ENCODE data around the gene RPS21. TPM values are rescaled to one million over a fixed set of nuclear protein-coding genes. Genes with fewer than 3 reads are reported as not detected.

The RPS21 gene
- total RNA-seq, 4 donors from 2014 or later = 1,167 to 4,037 (median 2,295) TPM

DNA sequence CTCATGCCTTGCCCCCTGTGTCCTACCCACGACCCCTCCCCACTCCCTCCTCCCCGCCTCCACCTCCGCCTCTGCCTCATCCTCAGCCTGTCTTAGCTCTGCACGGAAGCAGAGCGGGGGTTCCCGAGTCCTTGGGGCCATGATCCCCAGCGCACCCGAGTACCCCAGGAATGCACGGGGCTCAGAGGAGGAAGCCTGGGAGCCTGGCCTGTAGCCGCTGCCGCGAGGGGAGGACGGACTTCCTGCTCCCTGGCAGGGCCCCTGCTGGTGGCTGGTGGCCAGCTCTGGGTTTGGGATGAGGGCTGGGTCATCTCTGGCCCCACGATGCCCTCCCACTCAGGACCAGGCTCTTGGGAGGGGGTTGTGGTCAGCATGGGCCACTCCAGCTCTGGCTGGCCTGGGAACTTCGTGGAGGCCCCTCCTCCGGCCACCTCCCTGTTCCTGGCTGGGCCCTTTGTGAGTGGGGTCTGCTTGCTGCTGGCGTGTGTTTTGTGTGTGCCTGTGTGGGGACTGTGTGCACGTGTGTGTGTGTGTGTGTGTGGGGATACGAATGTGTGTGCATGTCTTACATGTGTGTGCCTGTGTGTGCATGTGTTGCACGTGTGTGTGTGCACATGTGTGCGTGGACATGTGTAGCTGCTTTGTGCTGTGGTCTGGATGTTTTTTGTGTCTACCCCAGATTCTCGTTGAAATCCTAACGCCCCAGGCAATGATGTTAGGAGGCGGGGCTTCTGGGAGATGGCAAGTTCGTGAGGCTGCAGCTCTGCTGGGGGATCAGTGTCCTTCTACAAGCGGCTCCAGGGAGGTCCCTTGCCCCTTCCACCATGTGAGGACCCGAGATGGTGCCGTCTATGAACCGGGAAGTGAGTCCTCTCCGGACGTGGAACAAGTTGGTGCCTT lies 41.7 kb downstream of the RPS21 start:
- in situ Hi-C loops (cut with MboI; ENCODE audit: low sequenced_read_pairs in 4 of 4) = no loop called here
- TF ChIP-seq CTCF (IDR thresholded peaks at IDR 0.05 in 4 of 5, conservative IDR thresholded peaks at IDR 0.05 in 1 of 5) (no peak), POLR2A (IDR thresholded peaks at IDR 0.05) (no peak)
- no peak for DNase-seq
- no peak overlapping the region for H3K4me3 ChIP-seq
- no peaks in the 10 kb centered on the region for H3K9me3 ChIP-seq
- H3K36me3 ChIP-seq = no peaks in the 10 kb centered on the region
- intact Hi-C loops (cut with DNase I; ENCODE audit: low total_unique reads) = no loop called here
- no peak overlapping the region for H3K27ac ChIP-seq
- H3K27me3 ChIP-seq = peaks cover 3 to 12% (median 8%) of the 10 kb centered on the region in 3 donors
- no peak for ATAC-seq
- H3K4me1 ChIP-seq = peaks cover 6% of the 10 kb centered on the region in 2 donors

DNA sequence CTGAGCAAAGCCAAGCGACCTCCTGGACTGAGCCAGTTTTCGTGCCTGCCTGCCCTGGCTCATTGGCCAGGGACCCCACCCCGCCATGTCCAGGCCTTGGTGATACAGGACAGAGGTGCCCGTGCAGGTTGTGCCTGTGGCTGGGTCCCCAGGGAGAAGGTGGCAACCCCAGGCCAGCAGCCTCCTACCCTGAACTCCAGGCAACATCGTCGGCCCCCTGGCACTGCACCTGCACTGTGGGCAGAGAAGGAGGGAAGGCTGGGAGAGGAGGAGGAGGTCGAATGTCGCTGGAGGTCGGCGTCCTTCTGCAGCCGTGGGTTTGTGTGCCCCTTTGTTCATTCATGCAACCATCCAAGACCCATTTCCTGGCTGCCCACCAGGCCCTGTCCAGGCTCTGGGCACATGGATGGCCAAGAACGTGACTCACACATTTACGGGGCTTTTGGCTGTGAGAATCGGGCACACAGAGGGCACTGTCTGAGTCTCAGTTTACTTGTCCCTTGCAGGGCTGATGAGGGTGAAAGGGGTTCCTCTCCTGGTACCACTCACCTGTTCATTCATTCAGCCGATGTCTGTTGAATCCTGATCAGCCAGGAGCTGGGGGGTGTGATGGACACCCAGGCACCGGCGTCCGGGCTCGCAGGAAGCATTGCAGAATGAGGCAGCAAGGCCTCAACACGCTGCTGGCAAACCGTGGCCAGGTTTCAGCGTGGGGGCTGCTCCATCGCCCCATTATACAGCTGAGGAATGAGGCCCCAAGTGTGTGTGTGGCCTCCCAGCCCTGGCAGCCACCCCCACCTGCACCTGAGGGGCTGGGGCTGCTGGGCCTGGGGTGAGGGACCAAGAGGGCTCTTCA lies 42.8 kb downstream of the RPS21 start:
- ATAC-seq (no peak), DNase-seq (no peak)
- H3K9me3 ChIP-seq = no peaks in the 10 kb centered on the region
- in situ Hi-C loops (cut with MboI; ENCODE audit: low sequenced_read_pairs in 4 of 4) = no loop called here
- H3K4me3 ChIP-seq = no peak overlapping the region
- no peak overlapping the region for H3K27ac ChIP-seq
- H3K4me1 ChIP-seq = peaks cover 13 to 14% of the 10 kb centered on the region in 2 donors
- H3K36me3 ChIP-seq = no peaks in the 10 kb centered on the region
- TF ChIP-seq CTCF (IDR thresholded peaks at IDR 0.05 in 4 of 5, conservative IDR thresholded peaks at IDR 0.05 in 1 of 5) (no peak), POLR2A (IDR thresholded peaks at IDR 0.05) (no peak)
- peaks cover 0 to 3% (median 0%) of the 10 kb centered on the region in 3 donors for H3K27me3 ChIP-seq
- intact Hi-C loops (cut with DNase I; ENCODE audit: low total_unique reads) = no loop called here

DNA sequence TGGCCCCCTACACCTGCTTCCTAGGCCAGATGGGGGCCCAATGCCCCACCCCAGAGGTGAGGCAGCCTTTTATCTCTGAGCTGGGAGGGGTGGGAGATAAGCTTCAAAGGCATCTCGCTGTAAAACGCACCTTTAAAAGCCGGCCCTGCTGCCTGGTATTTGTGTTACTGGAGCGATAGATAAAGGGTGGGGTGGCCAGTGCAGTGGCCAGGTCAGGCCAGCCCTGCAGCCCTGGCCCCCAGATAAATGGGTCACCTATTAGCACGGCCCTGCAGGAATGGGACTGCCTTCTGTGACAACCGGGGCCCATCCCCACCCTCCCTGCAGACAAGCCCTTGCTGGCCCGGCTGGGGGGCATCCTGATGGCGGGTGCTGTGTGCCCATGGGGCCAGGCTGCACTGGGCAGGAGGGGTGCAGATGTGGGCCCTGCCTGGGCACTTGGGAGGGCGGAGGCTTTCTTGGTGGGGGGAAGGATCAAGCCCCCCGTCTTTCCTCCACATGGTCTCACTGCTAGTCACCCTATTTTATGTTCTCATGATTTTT lies 43.5 kb downstream of the RPS21 start:
- in situ Hi-C loops (cut with MboI; ENCODE audit: low sequenced_read_pairs in 4 of 4) = no loop called here

More for the DNA sequence above, 43.5 kb downstream of the RPS21 start:
- intact Hi-C loops (cut with DNase I; ENCODE audit: low total_unique reads) = no loop called here
- TF ChIP-seq POLR2A (IDR thresholded peaks at IDR 0.05) = no peak
- TF ChIP-seq CTCF (IDR thresholded peaks at IDR 0.05 in 4 of 5, conservative IDR thresholded peaks at IDR 0.05 in 1 of 5) = no peak
- no peaks in the 10 kb centered on the region for H3K36me3 ChIP-seq
- ATAC-seq (no peak), DNase-seq (no peak)
- no peaks in the 10 kb centered on the region for H3K9me3 ChIP-seq
- H3K4me3 ChIP-seq = no peak overlapping the region
- no peaks in the 10 kb centered on the region for H3K27me3 ChIP-seq
- H3K4me1 ChIP-seq = peaks cover 13 to 14% of the 10 kb centered on the region in 2 donors
- H3K27ac ChIP-seq = no peak overlapping the region

All from gastrocnemius medialis (tissue), 4 donors.